Sigmoid colon (tissue), 7 donors: ENCODE measurements around the gene FGF14. TPM values are rescaled to one million over a fixed set of nuclear protein-coding genes. Genes with fewer than 3 reads are reported as not detected.
"Not testable (repeated sequence)": the region's sequence is repeated elsewhere in the genome, so short reads cannot be mapped to it uniquely, and the experiment has no call there.

ENCODE experiments used
- DNase-seq: peaks from one replicate; pipeline ENCODE4 v3.0.0-alpha.2; 2019
- H3K27ac ChIP-seq, 4 donors: fragments of 200-600 bp; sonication (generic); one replicate each; pipeline ENCODE4 v1.5.1; 2016 to 2019; ENCODE audit warnings: mild to moderate bottlenecking in 1 of 4
- H3K27me3 ChIP-seq, 3 donors: fragments of 200-600 bp; sonication (generic); one replicate each; pipeline ENCODE4 v1.5.1; 2019; ENCODE audit warnings: mild to moderate bottlenecking in 1 of 3
- H3K36me3 ChIP-seq, 4 donors: fragments of 200-600 bp; sonication (generic); one replicate each; pipeline ENCODE4 v1.5.1; 2016 to 2019
- H3K4me1 ChIP-seq, 4 donors: fragments of 200-600 bp; sonication (generic); one replicate each; pipeline ENCODE4 v1.5.1; 2017 to 2019
- H3K4me3 ChIP-seq, 4 donors: fragments of 200-600 bp; sonication (generic); one replicate each; pipeline ENCODE4 v1.5.1; 2017 to 2019; ENCODE audit warnings: mild to moderate bottlenecking in 2 of 4, moderate library complexity in 1 of 4
- H3K9me3 ChIP-seq, 4 donors: fragments of 200-600 bp in 3 of 4; sonication (generic) in 3 of 4; one replicate each; pipeline versions ENCODE4 v1.5.1 to v1.6.1; 2013 to 2019
- EP300 ChIP-seq, 4 donors: sonication (generic); formaldehyde crosslinking; IDR thresholded peaks; one replicate each; pipeline ENCODE4 v1.6.1; 2017; ENCODE audit warnings: antibody characterized with exemption in 4 of 4
- POLR2A ChIP-seq, 2 donors: fragments of 450-650 bp; IDR thresholded peaks; one replicate each; pipeline ENCODE4 v1.6.1; 2016; ENCODE audit warnings: antibody characterized with exemption in 2 of 2, mild to moderate bottlenecking in 2 of 2, moderate library complexity in 2 of 2
- POLR2AphosphoS5 ChIP-seq, 4 donors: sonication (generic); formaldehyde crosslinking; IDR thresholded peaks; one replicate each; pipeline ENCODE4 v1.6.1; 2017; ENCODE audit warnings: antibody characterized with exemption in 4 of 4
- WGBS, 2 donors: extraction: QIAGEN DNeasy Blood & Tissue Kit; methylation state at CpG; one replicate each; pipeline ENCODE4 v1.1.7; 2013; 5-methylcytosine and 5-hydroxymethylcytosine counted together
- intact Hi-C: fragments of 100-400 bp; cut with DNase I; formaldehyde crosslinking; loops from one replicate; pipeline ENCODE4 v1.15.1; 2023
- polyA plus RNA-seq, 3 donors: library from polyadenylated mRNA; stranded (reverse); fragments of 200-250 nt; gene quantifications; one replicate each; pipeline ENCODE4 v1.2.3, GENCODE V29; 2013
- total RNA-seq, 4 donors: library from RNA; depleted of rRNA; stranded (reverse); fragments of >200 nt; gene quantifications; one replicate each; pipeline ENCODE4 v1.1.0, GENCODE V29; 2016
- TF ChIP-seq, protein P1 (sequence below), 4 experiments: fragments of 450-650 bp in 3 of 4; fragments of 200-600 bp in 1 of 4; IDR thresholded peaks; one replicate each; pipeline ENCODE4 v1.5.1; 2016 to 2019; ENCODE audit warnings: antibody characterized with exemption in 4 of 4, mild to moderate bottlenecking in 3 of 4, moderate library complexity in 2 of 4
- donor health status: healthy with polysubstance abuse.
- donor health status: Bipolar disorder and iron deficiency.
- donor health status: healthy.

The FGF14 gene
- total and polyA plus RNA-seq, 7 donors: under 0.01 to 1.6 (median 1.1) TPM

DNA sequence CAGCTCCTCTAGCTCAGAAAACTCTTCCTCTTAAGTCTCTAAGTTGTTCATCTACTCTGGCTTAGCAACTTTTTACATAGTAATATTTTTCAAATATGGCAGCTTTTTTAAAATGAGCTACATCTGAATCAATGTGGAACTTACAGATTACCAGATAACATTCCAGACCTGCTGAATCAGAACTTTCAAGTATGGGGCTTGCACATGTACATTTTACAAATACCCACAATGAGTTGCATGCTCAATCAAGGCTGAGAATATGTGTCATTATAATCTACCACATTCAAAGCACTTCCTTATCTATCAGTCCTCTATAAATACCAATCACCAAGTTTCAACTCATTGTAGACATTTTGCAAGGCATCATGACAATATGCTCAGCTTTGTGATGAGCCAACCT, 383.1 kb downstream of the FGF14 start:
- no peak overlapping the region for H3K4me3 ChIP-seq
- TF ChIP-seq POLR2AphosphoS5 (IDR thresholded peaks at IDR 0.05) (no peak), POLR2A (IDR thresholded peaks at IDR 0.05) (no peak), EP300 (IDR thresholded peaks at IDR 0.05) (no peak)
- TF ChIP-seq, protein P1, sequence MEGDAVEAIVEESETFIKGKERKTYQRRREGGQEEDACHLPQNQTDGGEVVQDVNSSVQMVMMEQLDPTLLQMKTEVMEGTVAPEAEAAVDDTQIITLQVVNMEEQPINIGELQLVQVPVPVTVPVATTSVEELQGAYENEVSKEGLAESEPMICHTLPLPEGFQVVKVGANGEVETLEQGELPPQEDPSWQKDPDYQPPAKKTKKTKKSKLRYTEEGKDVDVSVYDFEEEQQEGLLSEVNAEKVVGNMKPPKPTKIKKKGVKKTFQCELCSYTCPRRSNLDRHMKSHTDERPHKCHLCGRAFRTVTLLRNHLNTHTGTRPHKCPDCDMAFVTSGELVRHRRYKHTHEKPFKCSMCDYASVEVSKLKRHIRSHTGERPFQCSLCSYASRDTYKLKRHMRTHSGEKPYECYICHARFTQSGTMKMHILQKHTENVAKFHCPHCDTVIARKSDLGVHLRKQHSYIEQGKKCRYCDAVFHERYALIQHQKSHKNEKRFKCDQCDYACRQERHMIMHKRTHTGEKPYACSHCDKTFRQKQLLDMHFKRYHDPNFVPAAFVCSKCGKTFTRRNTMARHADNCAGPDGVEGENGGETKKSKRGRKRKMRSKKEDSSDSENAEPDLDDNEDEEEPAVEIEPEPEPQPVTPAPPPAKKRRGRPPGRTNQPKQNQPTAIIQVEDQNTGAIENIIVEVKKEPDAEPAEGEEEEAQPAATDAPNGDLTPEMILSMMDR (IDR thresholded peaks at IDR 0.05): no peak
- no peaks in the 10 kb centered on the region for H3K36me3 ChIP-seq
- no peak for DNase-seq
- intact Hi-C loops: no loop called here
- H3K27me3 ChIP-seq: no peaks in the 10 kb centered on the region
- H3K27ac ChIP-seq: no peak overlapping the region
- H3K9me3 ChIP-seq: peaks cover 0 to 6% (median 0%) of the 10 kb centered on the region in 4 donors
- no peaks in the 10 kb centered on the region for H3K4me1 ChIP-seq

DNA sequence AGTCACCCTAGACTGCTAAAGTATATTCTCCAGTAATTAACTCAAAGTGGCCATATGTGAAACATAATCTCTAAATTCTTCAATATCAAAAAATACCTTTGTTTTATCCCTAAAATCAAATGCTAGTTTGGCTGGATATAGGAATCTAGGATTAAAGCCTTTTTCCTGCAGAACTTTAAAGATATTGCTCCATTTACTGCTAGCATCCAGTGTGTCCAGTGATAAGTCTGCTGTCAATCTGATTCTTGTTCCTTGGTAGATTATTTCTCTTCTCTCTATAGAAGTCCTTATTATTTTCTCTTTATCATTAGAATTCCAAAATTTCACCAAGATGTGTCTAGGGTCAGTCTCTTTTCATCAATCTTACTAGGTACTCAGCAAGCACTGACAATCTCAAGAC, 384.6 kb downstream of the FGF14 start:
- H3K9me3 ChIP-seq: peaks cover 0 to 6% (median 0%) of the 10 kb centered on the region in 4 donors
- DNase-seq: no peak

DNA sequence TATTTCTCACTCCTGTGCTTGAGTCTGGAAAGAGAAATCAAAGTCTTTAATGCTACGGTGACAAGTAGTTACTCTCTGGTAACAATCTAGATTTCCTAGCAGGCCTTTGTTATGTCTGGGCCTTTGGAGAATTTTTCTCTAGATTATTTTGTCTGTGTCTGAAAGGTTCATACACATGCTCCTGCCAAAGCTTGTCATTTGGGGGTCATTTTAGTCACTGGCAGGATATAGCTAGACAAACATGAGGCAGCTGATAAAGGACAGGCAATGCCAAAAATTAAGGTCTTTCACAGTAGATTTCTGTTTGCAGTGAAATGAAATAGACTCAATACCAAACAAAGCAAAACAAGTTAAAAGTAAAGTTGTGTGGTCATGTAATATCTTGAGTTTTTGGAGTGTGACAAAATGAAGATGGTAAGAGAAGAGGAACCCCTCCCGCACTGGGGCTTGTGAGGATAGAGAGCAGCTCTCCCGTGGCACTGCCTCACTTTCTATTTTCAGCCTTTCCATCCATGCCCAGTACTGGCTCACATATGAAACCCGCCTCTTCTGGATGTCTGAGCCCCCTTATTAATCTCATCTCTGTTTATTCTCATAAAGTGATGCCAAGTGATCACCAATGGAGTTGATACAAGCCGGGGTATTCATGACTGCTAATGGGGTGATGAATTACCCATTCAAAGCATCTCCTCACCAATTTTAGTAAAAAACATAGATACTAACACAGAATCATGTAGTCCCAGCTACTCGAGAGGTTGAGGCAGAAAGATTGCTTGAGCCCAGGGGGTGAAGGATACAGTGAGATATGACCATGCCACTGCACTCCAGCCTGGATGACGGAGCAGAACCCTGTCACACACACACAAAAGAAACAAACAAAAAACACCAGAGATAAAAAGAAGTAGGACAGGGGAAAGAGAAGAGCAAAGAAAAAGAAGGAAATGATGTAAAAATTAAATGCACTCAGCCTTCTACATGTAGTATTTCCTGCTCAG, 389.3 kb downstream of the FGF14 start:
- no peaks in the 10 kb centered on the region for H3K36me3 ChIP-seq
- H3K27me3 ChIP-seq: no peaks in the 10 kb centered on the region
- H3K27ac ChIP-seq: peak overlapping the region in 1 of 4 donors; percentile 45
- no peak overlapping the region for H3K4me3 ChIP-seq
- TF ChIP-seq POLR2A (IDR thresholded peaks at IDR 0.05) (no peak), EP300 (IDR thresholded peaks at IDR 0.05) (no peak), POLR2AphosphoS5 (IDR thresholded peaks at IDR 0.05) (no peak)
- TF ChIP-seq, protein P1 (IDR thresholded peaks at IDR 0.05): no peak
- peaks cover 0 to 10% (median 2%) of the 10 kb centered on the region in 4 donors for H3K4me1 ChIP-seq
- intact Hi-C loops: no loop called here
- no peak for DNase-seq
- peaks cover 0 to 4% (median 0%) of the 10 kb centered on the region in 4 donors for H3K9me3 ChIP-seq
- WGBS, 2 donors: 80 to 81% methylated on average over 7 of the region's 7 CpGs

More for the DNA sequence above, 384.6 kb downstream of the FGF14 start:
- no peaks in the 10 kb centered on the region for H3K36me3 ChIP-seq
- intact Hi-C loops: no loop called here
- TF ChIP-seq POLR2AphosphoS5 (IDR thresholded peaks at IDR 0.05): no peak
- TF ChIP-seq, protein P1 (IDR thresholded peaks at IDR 0.05): no peak
- H3K4me3 ChIP-seq: no peak overlapping the region
- H3K4me1 ChIP-seq: peaks cover 0 to 3% (median 0%) of the 10 kb centered on the region in 4 donors
- H3K27me3 ChIP-seq: no peaks in the 10 kb centered on the region
- H3K27ac ChIP-seq: no peak overlapping the region

DNA sequence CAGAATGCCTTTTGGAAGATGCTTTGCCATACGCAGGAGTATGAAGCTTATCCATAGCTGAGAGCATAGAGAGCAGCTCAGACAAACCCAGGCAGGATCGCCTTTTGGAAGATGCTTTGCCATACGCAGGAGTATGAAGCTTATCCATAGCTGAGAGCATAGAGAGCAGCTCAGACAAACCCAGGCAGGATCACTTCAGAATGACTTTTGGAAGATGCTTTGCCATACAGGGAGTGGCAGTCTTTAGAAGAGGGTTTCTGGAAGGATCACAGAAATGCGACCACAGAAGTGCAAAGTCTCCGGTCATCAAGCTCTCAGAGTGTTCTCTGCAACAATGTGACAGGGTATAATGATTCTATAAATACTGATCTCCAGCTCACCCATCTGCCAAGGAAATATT, 390.4 kb downstream of the FGF14 start:
- 67 to 72% methylated on average over 5 of the region's 5 CpGs for WGBS, 2 donors
- Histone ChIP-seq H3K4me1 (peaks cover 0 to 10% (median 2%) of the 10 kb centered on the region in 4 donors), H3K27ac (peak overlapping the region in 1 of 4 donors; percentile 45)
- intact Hi-C loops, H3K9me3 ChIP-seq, H3K4me3 ChIP-seq, H3K36me3 ChIP-seq, H3K27me3 ChIP-seq, DNase-seq: not testable (repeated sequence)

DNA sequence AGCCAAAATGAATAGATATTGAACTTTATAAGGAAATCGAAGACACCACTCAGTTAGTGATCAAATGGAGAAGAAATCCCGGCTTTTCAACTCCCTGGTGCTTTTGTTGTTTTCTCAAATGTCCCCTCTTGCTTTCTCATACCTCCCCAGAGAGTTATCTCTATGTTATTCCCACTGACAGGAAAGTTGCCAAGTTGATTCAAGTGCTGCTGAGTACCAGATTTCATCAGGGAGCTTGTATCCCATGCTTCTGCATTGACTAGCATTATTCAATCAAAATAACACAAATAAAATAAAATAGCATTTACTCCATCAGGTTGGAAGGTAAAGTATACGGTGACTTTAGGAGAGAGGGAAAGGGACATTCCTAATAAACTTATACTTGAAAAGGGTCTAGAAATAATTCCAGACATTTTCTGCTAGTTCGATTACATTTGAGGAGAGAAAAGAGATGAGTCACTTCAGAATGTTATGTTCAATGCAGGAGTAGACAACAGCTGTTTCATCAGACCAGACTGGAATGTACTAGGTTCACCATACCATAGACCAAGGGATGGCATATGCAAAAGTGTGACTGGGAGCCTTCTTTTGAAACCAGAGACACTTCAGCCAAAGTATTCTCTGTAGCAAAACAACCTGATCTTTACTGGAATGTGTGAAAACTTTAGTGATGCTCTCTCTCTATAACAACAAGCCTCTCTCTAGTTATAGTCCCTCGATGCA, 397.8 kb downstream of the FGF14 start:
- Histone ChIP-seq H3K4me1 (peaks cover 0 to 24% (median 16%) of the 10 kb centered on the region in 4 donors), H3K4me3 (no peak overlapping the region), H3K9me3 (no peaks in the 10 kb centered on the region), H3K27ac (no peak overlapping the region), H3K36me3 (no peaks in the 10 kb centered on the region), H3K27me3 (no peaks in the 10 kb centered on the region)
- TF ChIP-seq, protein P1 (IDR thresholded peaks at IDR 0.05): no peak
- TF ChIP-seq POLR2A (IDR thresholded peaks at IDR 0.05) (no peak), POLR2AphosphoS5 (IDR thresholded peaks at IDR 0.05) (no peak), EP300 (IDR thresholded peaks at IDR 0.05) (no peak)
- intact Hi-C loops: no loop called here
- WGBS, 2 donors: 76% methylated on average over 5 of the region's 5 CpGs
- DNase-seq: no peak
